GM12878 (cell line): ENCODE measurements around the gene MGRN1. TPM values are rescaled to one million over a fixed set of nuclear protein-coding genes. Genes with fewer than 3 reads are reported as not detected.

Experiments
- ATAC-seq: fragments of 200-7000 bp; cut with Tn5 transposase; 3 replicates; pipeline ENCODE4 v1.9.1; 2020; ENCODE audit warnings: mild to moderate bottlenecking, moderate library complexity
- BruUV-seq: library from RNA; stranded (reverse); fragments of 400-500 nt; replicated peaks from 2 replicates; lab custom pipeline; 2021; lab: Mats Ljungman, UMichigan
- CTCF ChIA-PET: fragments of 300-600 bp; sonication (Branson Sonifier 250); formaldehyde crosslinking; extraction: SDS; loops from one replicate; lab custom pipeline; 2021; ENCODE audit warnings: inconsistent platforms; lab: Yijun Ruan, JAX
- POLR2A ChIA-PET: fragments of 350-600 bp; formaldehyde crosslinking; extraction: SDS; loops from one replicate; lab custom pipeline; 2021; ENCODE audit warnings: inconsistent platforms; lab: Charles Lee
- RAD21 ChIA-PET: fragments of 300-600 bp; sonication (Branson Sonifier 250); formaldehyde crosslinking; loops from one replicate; lab custom pipeline; 2023; ENCODE audit warnings: antibody characterized with exemption; ENCODE audit not compliant: unreplicated experiment; lab: Charles Lee
- SMC1A ChIA-PET: fragments of 300-600 bp; sonication (Branson Sonifier 250); formaldehyde crosslinking; loops from one replicate; lab custom pipeline; 2023; ENCODE audit not compliant: unreplicated experiment, uncharacterized antibody; lab: Charles Lee
- DNase-seq: peaks from one replicate; pipeline ENCODE4 v3.0.0-alpha.2; 2011; ENCODE audit warnings: low read depth, low spot score
- FAIRE-seq: peaks from 3 replicates; lab custom pipeline; 2011; peaks lifted over from hg19 to GRCh38; lab: Jason Lieb, UNC
- H2AFZ ChIP-seq: 2 replicates; pipeline ENCODE4 v1.6.0; 2011; ENCODE audit warnings: low read depth, low read length, control low read depth; ENCODE audit not compliant: control insufficient read depth
- H3K27ac ChIP-seq: 2 replicates; pipeline ENCODE4 v1.5.1; 2011; ENCODE audit warnings: control low read depth; ENCODE audit not compliant: control insufficient read depth, insufficient read depth
- H3K27me3 ChIP-seq, 2 experiments: replicated peaks in 1 of 2; 2 replicates each; pipeline versions ENCODE4 v1.6.0 to v1.6.1; 2011; ENCODE audit warnings: low read length in 1 of 2; ENCODE audit not compliant: control insufficient read depth in 2 of 2, insufficient read depth in 2 of 2
- H3K36me3 ChIP-seq, 2 experiments: 2 replicates each; pipeline ENCODE4 v1.5.1; 2011; ENCODE audit warnings: low read length in 1 of 2; ENCODE audit not compliant: control insufficient read depth in 2 of 2, insufficient read depth in 2 of 2
- H3K4me1 ChIP-seq: 2 replicates; pipeline ENCODE4 v1.6.1; 2011; ENCODE audit warnings: mild to moderate bottlenecking, low read length, moderate library complexity, mixed read lengths; ENCODE audit not compliant: control insufficient read depth, insufficient read depth
- H3K4me2 ChIP-seq: 2 replicates; pipeline ENCODE4 v1.6.0; 2011; ENCODE audit warnings: control low read depth; ENCODE audit not compliant: control insufficient read depth, insufficient read depth
- H3K4me3 ChIP-seq: fragments of 200-600 bp; sonication (generic); 2 replicates; pipeline ENCODE4 v1.5.1; 2016
- H3K79me2 ChIP-seq: 2 replicates; pipeline ENCODE4 v1.6.0; 2011; ENCODE audit warnings: low read length; ENCODE audit not compliant: control insufficient read depth, insufficient read depth
- H3K9ac ChIP-seq: 2 replicates; pipeline ENCODE4 v1.8.0; 2011; ENCODE audit warnings: low read length, control low read depth, mixed read lengths; ENCODE audit not compliant: control insufficient read depth, insufficient read depth
- H3K9me3 ChIP-seq: replicated peaks from 3 replicates; pipeline ENCODE4 v1.5.1; 2011; ENCODE audit warnings: mild to moderate bottlenecking, low read length; ENCODE audit not compliant: control insufficient read depth, insufficient read depth
- H4K20me1 ChIP-seq: 2 replicates; pipeline ENCODE4 v1.6.0; 2011; ENCODE audit not compliant: control insufficient read depth, insufficient read depth
- ATF2 ChIP-seq: IDR thresholded peaks from 2 replicates; pipeline ENCODE4 v1.6.1; 2012; ENCODE audit warnings: low read length, inconsistent platforms
- IRF3 ChIP-seq: fragments of 450-650 bp; IDR thresholded peaks from 2 replicates; pipeline ENCODE4 v1.6.1; 2014; ENCODE audit warnings: mild to moderate bottlenecking
- MTA3 ChIP-seq: IDR thresholded peaks from 2 replicates; pipeline ENCODE4 v1.6.1; 2012; ENCODE audit warnings: low read length, inconsistent platforms, borderline replicate concordance
- NFYB ChIP-seq: IDR thresholded peaks from 2 replicates; pipeline ENCODE4 v1.6.1; 2011; ENCODE audit warnings: low read depth, mild to moderate bottlenecking, low read length, improper control_type of control experiment, moderate library complexity; ENCODE audit not compliant: insufficient read depth
- PBX3 ChIP-seq: IDR thresholded peaks from 2 replicates; pipeline ENCODE4 v1.6.1; 2011; ENCODE audit warnings: mild to moderate bottlenecking, low read depth, low read length, moderate library complexity; ENCODE audit not compliant: insufficient replicate concordance
- POLR2AphosphoS2 ChIP-seq: IDR thresholded peaks from 2 replicates; pipeline ENCODE4 v1.6.1; 2011; ENCODE audit warnings: low read depth, mild to moderate bottlenecking, low read length, improper control_type of control experiment, moderate library complexity
- POU2F2 ChIP-seq: IDR thresholded peaks from 3 replicates; pipeline ENCODE4 v1.6.1; 2011; ENCODE audit warnings: low read depth, mild to moderate bottlenecking, low read length, borderline replicate concordance
- SRF ChIP-seq, 2 experiments: IDR thresholded peaks; 2 replicates each; pipeline ENCODE4 v1.6.1; 2011; ENCODE audit warnings: low read depth in 2 of 2, low read length in 2 of 2, mild to moderate bottlenecking in 1 of 2, moderate library complexity in 1 of 2
- USF2 ChIP-seq: IDR thresholded peaks from 2 replicates; pipeline ENCODE4 v1.6.1; 2011; ENCODE audit warnings: low read depth, low read length, improper control_type of control experiment, borderline replicate concordance
- ZBED1 ChIP-seq: IDR thresholded peaks from 2 replicates; pipeline ENCODE4 v1.6.1; 2016; ENCODE audit warnings: borderline replicate concordance
- ZBTB11 ChIP-seq: fragments of 450-650 bp; formaldehyde crosslinking; IDR thresholded peaks from 2 replicates; pipeline ENCODE4 v1.5.0; 2022; ENCODE audit warnings: mild to moderate bottlenecking, missing genetic modification characterization
- ZBTB4 ChIP-seq: fragments of 450-650 bp; formaldehyde crosslinking; IDR thresholded peaks from 2 replicates; pipeline ENCODE4 v1.4.0; 2022; ENCODE audit warnings: mild to moderate bottlenecking, moderate library complexity
- WGBS: methylation state at CpG from one replicate; pipeline ENCODE4 v1.1.6; 2016; ENCODE audit warnings: low lambda C conversion rate; ENCODE audit not compliant: insufficient replicate concordance, insufficient coverage; ENCODE audit errors: missing lambda C conversion rate; 5-methylcytosine and 5-hydroxymethylcytosine counted together
- in situ Hi-C: fragments of 300-500 bp; cut with MboI; formaldehyde crosslinking; loops from 9 replicates; pipeline ENCODE4 v1.14.3; 2018; ENCODE audit warnings: mixed read lengths
- intact Hi-C: fragments of 100-400 bp; cut with micrococcal nuclease; formaldehyde crosslinking; loops from one replicate; pipeline ENCODE4 v1.14.2; 2022; ENCODE audit not compliant: unreplicated experiment
- polyA plus RNA-seq, 11 experiments: library from polyadenylated mRNA; depleted of rRNA in 4 of 11; unstranded in 6 of 11; stranded (reverse) in 5 of 11; fragments of >200 nt; fragmentation: Nextera tagmentation in 4 of 11; fragmentation: Illumina TruSeq in 1 of 11; extraction: Ambion mirVana in 4 of 11; extraction: Trizol in 1 of 11; gene quantifications; 1 replicate in 1 of 11; 2 replicates in 10 of 11; pipeline versions ENCODE4 v1.2.1 to v1.2.3, GENCODE V29; 2011 to 2016; ENCODE audit warnings: inconsistent platforms in 2 of 11, missing spikeins in 2 of 11, low read depth in 1 of 11
- total RNA-seq, 4 experiments: library from RNA; depleted of rRNA in 3 of 4; stranded (reverse); fragments of >200 nt in 3 of 4; fragmentation: Illumina TruSeq in 1 of 4; extraction: Trizol in 1 of 4; gene quantifications; 2 replicates each; pipeline versions ENCODE4 v1.2.1 to v1.2.3, GENCODE V29; 2013 to 2021

Gene MGRN1
- total and polyA plus RNA-seq, 10 of the 15 experiments (the other 5 are each of a cell fraction or from before 2014, with no cell fraction given): 0.35 to 86.7 (median 14.6) TPM

GRCh38 chr16:4718466-4718865, 93.8 kb downstream of the MGRN1 start:
- no peak for FAIRE-seq
- TF ChIP-seq SRF (IDR thresholded peaks at IDR 0.05; ENCODE audit: low read depth in 2 of 2, low read length in 2 of 2): no peak
- no peak for TF ChIP-seq POU2F2
- no peak for TF ChIP-seq MTA3
- TF ChIP-seq ZBTB11 (CRISPR knock-in tag): no peak
- no peak for TF ChIP-seq IRF3
- TF ChIP-seq USF2: no peak
- TF ChIP-seq ZBTB4: no peak
- TF ChIP-seq POLR2AphosphoS2: no peak
- TF ChIP-seq ATF2: no peak
- TF ChIP-seq NFYB: no peak
- TF ChIP-seq ZBED1: no peak
- no peak for TF ChIP-seq PBX3

More at GRCh38 chr16:4718466-4718865, 93.8 kb downstream of the MGRN1 start:
- intact Hi-C loops: no loop called here
- WGBS: 33% methylated on average over 5 of the region's 5 CpGs
- ChIA-PET POLR2A (no interaction called here), SMC1A (no interaction called here), RAD21 (no interaction called here), CTCF (no interaction called here)
- DNase-seq: no peak
- Histone ChIP-seq H3K4me3 (no peak overlapping the region), H3K4me1 (peaks cover 7% of the 10 kb centered on the region; the same call in 1 of the 2 replicates), H3K9me3 (no peaks in the 10 kb centered on the region), H4K20me1 (no peaks in the 10 kb centered on the region), H3K27ac (0 out of 2 replicates have a peak overlapping the region, but pooled peaks have one; percentile 39), H2AFZ (no peak overlapping the region), H3K9ac (no peak overlapping the region), H3K27me3 (no peaks in the 10 kb centered on the region), H3K36me3 (peaks cover 0 to 4% of the 10 kb centered on the region in 2 experiments; a peak in 3 of 4 replicates), H3K79me2 (no peaks in the 10 kb centered on the region), H3K4me2 (no peak overlapping the region)
- no peak for ATAC-seq
- in situ Hi-C loops: no loop called here
- no TSS peak for BruUV-seq
